Body of pancreas (tissue), 4 donors: ENCODE data around the gene PRR9. TPM values are rescaled to one million over a fixed set of nuclear protein-coding genes. Genes with fewer than 3 reads are reported as not detected.

Source experiments
- ATAC-seq: fragments of 150-250 bp; one replicate; pipeline ENCODE4 v1.9.1; 2016
- DNase-seq, 4 donors: peaks; one replicate each; pipeline ENCODE4 v3.0.0-alpha.2; 2019
- H3K27ac ChIP-seq, 4 donors: fragments of 200-600 bp; sonication (generic); 1 replicate in 3 of 4; 2 replicates in 1 of 4; pipeline versions ENCODE4 v1.5.1 to v1.6.1; 2016 to 2019; ENCODE audit warnings: mild to moderate bottlenecking in 1 of 4, mixed read lengths in 1 of 4, moderate library complexity in 1 of 4
- H3K27me3 ChIP-seq, 2 donors: fragments of 200-600 bp; sonication (generic); one replicate each; pipeline ENCODE4 v1.6.0; 2016; ENCODE audit warnings: mild to moderate bottlenecking in 1 of 2
- H3K36me3 ChIP-seq, 2 donors: fragments of 200-600 bp; sonication (generic); replicated peaks in 1 of 2; 2 replicates each; pipeline ENCODE4 v1.5.1; 2016; ENCODE audit warnings: low read depth in 2 of 2; ENCODE audit not compliant: insufficient read depth in 1 of 2
- H3K4me1 ChIP-seq: fragments of 200-600 bp; sonication (generic); one replicate; pipeline ENCODE4 v1.6.0; 2016
- H3K4me3 ChIP-seq, 2 donors: fragments of 200-600 bp; sonication (generic); 1 replicate in 1 of 2; 2 replicates in 1 of 2; pipeline ENCODE4 v1.5.1; 2016 to 2019
- H3K9me3 ChIP-seq, 3 donors: fragments of 200-600 bp; sonication (generic); 1 replicate in 2 of 3; 2 replicates in 1 of 3; pipeline ENCODE4 v1.5.1; 2016
- POLR2A ChIP-seq, 3 donors: fragments of 450-650 bp; IDR thresholded peaks; one replicate each; pipeline ENCODE4 v1.6.1; 2016; ENCODE audit warnings: antibody characterized with exemption in 3 of 3, mild to moderate bottlenecking in 2 of 3
- WGBS, 2 donors: methylation state at CpG; one replicate each; pipeline ENCODE4 v1.1.5; 2017; 5-methylcytosine and 5-hydroxymethylcytosine counted together
- intact Hi-C: fragments of 100-400 bp; cut with DNase I; formaldehyde crosslinking; loops from one replicate; pipeline ENCODE4 v1.15.1; 2023
- total RNA-seq, 2 donors: library from RNA; depleted of rRNA; stranded (reverse); fragments of >200 nt; gene quantifications; one replicate each; pipeline ENCODE4 v1.1.0, GENCODE V29; 2016
- TF ChIP-seq, protein P1 (sequence below), 7 experiments: fragments of 450-650 bp in 4 of 7; fragments of 200-600 bp in 3 of 7; sonication (generic) in 3 of 7; IDR thresholded peaks; one replicate each; pipeline ENCODE4 v1.5.1; 2016 to 2019; ENCODE audit warnings: antibody characterized with exemption in 7 of 7

PRR9 gene
- total RNA-seq, 2 donors from 2014 or later: not detected

DNA sequence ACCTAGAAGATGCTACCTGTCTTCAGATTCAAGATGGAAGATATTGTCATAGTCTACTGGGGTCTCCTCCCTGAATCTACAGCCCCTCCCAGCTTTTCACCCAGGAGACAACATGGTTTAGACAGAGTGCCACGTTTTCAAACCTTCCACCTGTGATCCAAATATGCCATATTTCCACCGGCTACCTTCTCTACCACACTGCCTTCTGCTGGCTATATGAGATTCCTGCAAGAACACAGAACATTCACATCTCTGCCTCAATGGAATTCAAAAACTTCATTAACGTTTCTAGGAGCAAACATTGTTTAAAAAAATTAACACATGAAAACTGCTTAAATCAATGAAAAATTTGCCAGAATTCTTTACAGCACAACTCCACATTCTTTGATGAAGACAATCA is 27.0 kb upstream of the PRR9 start:
- intact Hi-C loops: loop anchor here (5.0 kb wide), 1 partner anchor 268 kb away; no protein-coding TSS in a partner anchor
- DNase-seq: peak in 3 of 4 donors; percentile 17 to 27 (median 25)
- WGBS, 2 donors: 1 to 7% methylated on average over 3 of the region's 3 CpGs
- Histone ChIP-seq H3K4me1 (no peaks in the 10 kb centered on the region), H3K27me3 (no peaks in the 10 kb centered on the region), H3K9me3 (no peaks in the 10 kb centered on the region), H3K4me3 (no peak overlapping the region), H3K27ac (no peak overlapping the region), H3K36me3 (no peaks in the 10 kb centered on the region)
- ATAC-seq: no peak
- no peak for TF ChIP-seq POLR2A (IDR thresholded peaks at IDR 0.05)
- TF ChIP-seq, protein P1, sequence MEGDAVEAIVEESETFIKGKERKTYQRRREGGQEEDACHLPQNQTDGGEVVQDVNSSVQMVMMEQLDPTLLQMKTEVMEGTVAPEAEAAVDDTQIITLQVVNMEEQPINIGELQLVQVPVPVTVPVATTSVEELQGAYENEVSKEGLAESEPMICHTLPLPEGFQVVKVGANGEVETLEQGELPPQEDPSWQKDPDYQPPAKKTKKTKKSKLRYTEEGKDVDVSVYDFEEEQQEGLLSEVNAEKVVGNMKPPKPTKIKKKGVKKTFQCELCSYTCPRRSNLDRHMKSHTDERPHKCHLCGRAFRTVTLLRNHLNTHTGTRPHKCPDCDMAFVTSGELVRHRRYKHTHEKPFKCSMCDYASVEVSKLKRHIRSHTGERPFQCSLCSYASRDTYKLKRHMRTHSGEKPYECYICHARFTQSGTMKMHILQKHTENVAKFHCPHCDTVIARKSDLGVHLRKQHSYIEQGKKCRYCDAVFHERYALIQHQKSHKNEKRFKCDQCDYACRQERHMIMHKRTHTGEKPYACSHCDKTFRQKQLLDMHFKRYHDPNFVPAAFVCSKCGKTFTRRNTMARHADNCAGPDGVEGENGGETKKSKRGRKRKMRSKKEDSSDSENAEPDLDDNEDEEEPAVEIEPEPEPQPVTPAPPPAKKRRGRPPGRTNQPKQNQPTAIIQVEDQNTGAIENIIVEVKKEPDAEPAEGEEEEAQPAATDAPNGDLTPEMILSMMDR (IDR thresholded peaks at IDR 0.05): peak in 6 of 7 experiments; percentile 38 to 75 (median 72)

DNA sequence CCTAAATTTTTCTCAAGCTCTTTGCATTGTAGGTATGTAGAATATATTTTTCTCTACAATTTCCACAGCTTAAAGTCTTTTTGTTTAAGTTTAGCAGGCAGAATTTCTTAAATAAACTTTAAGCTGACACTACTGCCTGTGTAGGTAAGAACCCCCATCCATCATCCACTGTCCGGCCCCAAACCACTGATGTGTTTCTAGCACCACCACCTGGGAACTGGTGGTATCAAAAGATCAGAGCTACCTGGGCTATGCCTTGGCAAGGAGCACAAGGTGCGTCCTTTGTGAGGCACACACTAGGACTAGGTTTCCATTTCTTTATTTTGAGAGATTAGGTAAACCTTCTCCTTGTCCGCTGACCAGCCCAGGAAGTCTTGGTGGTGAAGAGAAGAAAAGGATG is 24.7 kb upstream of the PRR9 start:
- Histone ChIP-seq H3K4me3 (no peak overlapping the region), H3K36me3 (no peaks in the 10 kb centered on the region), H3K9me3 (no peaks in the 10 kb centered on the region), H3K27ac (no peak overlapping the region), H3K27me3 (no peaks in the 10 kb centered on the region), H3K4me1 (no peaks in the 10 kb centered on the region)
- WGBS, 2 donors: 8 to 13% methylated on average over 3 of the region's 3 CpGs
- TF ChIP-seq, protein P1 (IDR thresholded peaks at IDR 0.05): peak in 6 of 7 experiments; percentile 22 to 68 (median 56)
- TF ChIP-seq POLR2A (IDR thresholded peaks at IDR 0.05): no peak
- DNase-seq: peak; percentile 20 to 36 (median 28)
- peak; percentile 52 for ATAC-seq
- intact Hi-C loops: loop anchor here (5.0 kb wide), 1 partner anchor 270 kb away; no protein-coding TSS in a partner anchor

DNA sequence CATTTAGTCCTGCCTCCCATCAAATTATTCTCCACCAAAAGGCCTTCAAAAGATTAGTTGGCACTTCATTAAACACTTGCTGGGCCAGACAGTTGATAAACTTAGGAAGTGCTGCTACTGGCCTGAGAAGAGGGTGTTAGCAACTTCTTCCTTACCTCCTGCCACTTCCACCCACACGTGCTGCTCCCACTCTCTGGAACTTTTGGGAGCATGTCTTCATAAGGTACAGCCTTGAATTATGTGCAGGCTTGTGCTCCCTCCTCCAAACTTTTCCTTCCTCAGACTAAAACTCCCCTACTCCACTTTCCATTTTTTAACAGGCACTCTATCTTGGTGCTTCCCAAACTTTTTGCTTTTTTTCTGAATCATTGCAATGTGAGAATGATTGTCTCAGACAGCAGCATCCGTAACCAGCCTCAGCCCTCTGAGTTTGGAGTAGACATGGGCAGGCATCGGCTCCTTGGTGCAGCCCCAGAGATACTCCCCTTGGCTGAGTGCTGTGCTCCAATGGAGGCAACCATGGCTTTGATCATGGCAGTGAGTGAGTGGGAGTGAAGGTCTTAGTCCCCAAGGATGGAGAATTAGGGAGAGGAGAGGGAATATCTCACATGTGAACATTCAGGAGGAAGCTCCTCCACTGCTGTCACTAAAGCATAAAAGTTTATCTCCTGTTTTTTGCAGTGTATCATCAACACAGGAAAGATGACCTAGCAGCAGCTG is 22.9 kb upstream of the PRR9 start:
- no peaks in the 10 kb centered on the region for H3K27me3 ChIP-seq
- H3K4me3 ChIP-seq: no peak overlapping the region
- no peak for ATAC-seq
- H3K27ac ChIP-seq: no peak overlapping the region
- TF ChIP-seq, protein P1 (IDR thresholded peaks at IDR 0.05): no peak
- no peak for TF ChIP-seq POLR2A (IDR thresholded peaks at IDR 0.05)
- H3K36me3 ChIP-seq: no peaks in the 10 kb centered on the region
- whole genome bisulfite sequencing, 2 donors: 33 to 45% methylated on average over 3 of the region's 3 CpGs
- intact Hi-C loops: loop anchor here (5.0 kb wide), 1 partner anchor 272 kb away; no protein-coding TSS in a partner anchor
- no peaks in the 10 kb centered on the region for H3K9me3 ChIP-seq
- no peak for DNase-seq
- H3K4me1 ChIP-seq: no peaks in the 10 kb centered on the region

DNA sequence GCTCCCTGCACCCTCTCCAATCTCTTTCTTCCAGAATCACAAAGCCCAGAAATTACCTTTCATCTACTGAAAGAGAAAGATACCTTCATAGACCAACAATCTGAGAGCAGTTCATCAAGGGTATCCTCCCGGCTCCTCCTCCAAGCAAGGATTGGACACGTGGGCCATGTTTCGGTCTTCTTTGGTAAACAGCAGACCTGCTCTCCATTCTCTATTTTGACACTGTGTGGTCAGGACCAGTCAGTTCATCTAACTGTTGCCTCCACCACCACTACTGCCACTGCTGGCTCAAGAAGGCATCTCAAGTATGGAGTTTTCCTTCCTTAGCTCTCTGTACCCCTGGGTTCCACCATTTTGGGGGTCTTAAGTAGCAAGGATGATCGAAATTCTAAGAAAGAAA is 22.2 kb upstream of the PRR9 start:
- DNase-seq: no peak
- no peaks in the 10 kb centered on the region for H3K36me3 ChIP-seq
- no peaks in the 10 kb centered on the region for H3K9me3 ChIP-seq
- no peak overlapping the region for H3K4me3 ChIP-seq
- no peaks in the 10 kb centered on the region for H3K27me3 ChIP-seq
- intact Hi-C loops: no loop called here
- ATAC-seq: no peak
- H3K27ac ChIP-seq: no peak overlapping the region
- TF ChIP-seq, protein P1 (IDR thresholded peaks at IDR 0.05): no peak
- no peak for TF ChIP-seq POLR2A (IDR thresholded peaks at IDR 0.05)
- no peaks in the 10 kb centered on the region for H3K4me1 ChIP-seq
- WGBS, 2 donors: 43 to 67% methylated on average over 4 of the region's 4 CpGs

DNA sequence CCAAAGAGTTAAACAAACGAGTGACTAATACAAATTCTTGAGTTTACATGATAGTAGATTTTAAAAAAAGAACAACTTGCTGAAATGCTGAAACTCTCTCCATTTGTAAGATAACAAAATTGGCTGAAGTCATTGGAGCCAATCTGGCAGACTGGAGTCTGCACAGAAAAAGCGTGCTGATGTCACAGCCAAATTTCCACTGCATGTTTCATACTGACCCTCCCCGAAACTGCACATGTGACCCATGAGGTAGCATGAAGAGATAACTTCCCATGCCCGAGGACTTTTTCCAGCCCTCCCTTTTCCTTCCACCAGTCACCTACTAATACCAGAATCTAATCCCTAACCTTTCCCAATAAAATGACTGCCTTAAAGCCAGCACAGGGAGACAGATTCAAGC is 15.4 kb upstream of the PRR9 start:
- H3K36me3 ChIP-seq: no peaks in the 10 kb centered on the region
- no peaks in the 10 kb centered on the region for H3K27me3 ChIP-seq
- TF ChIP-seq, protein P1 (IDR thresholded peaks at IDR 0.05): no peak
- no peak for TF ChIP-seq POLR2A (IDR thresholded peaks at IDR 0.05)
- intact Hi-C loops: no loop called here
- H3K27ac ChIP-seq: no peak overlapping the region
- ATAC-seq: no peak
- no peak overlapping the region for H3K4me3 ChIP-seq
- H3K4me1 ChIP-seq: no peaks in the 10 kb centered on the region
- H3K9me3 ChIP-seq: no peaks in the 10 kb centered on the region
- no peak for DNase-seq
- WGBS, 2 donors: 56 to 58% methylated on average over 4 of the region's 4 CpGs
